ENCODE measurements around the gene KIF13A. TPM values are rescaled to one million over a fixed set of nuclear protein-coding genes. Genes with fewer than 3 reads are reported as not detected.

The KIF13A gene
- total RNA-seq, 4 donors from 2014 or later: 14.9 to 66.9 (median 37.3) TPM

GRCh38 chr6:17719323-17720041 lies 268.0 kb downstream of the KIF13A start:
- no peaks in the 10 kb centered on the region for H3K27me3 ChIP-seq
- TF ChIP-seq CTCF (IDR thresholded peaks at IDR 0.05): no peak
- no peak for TF ChIP-seq POLR2A (IDR thresholded peaks at IDR 0.05)
- intact Hi-C loops (cut with DNase I; ENCODE audit: low total_unique reads): no loop called here

GRCh38 chr6:17716221-17716620 lies 271.2 kb downstream of the KIF13A start:
- Histone ChIP-seq H3K4me3 (no peak overlapping the region), H3K36me3 (no peaks in the 10 kb centered on the region), H3K27ac (no peak overlapping the region), H3K27me3 (no peaks in the 10 kb centered on the region), H3K9me3 (no peaks in the 10 kb centered on the region), H3K4me1 (no peaks in the 10 kb centered on the region)
- TF ChIP-seq CTCF (IDR thresholded peaks at IDR 0.05) (no peak), POLR2A (IDR thresholded peaks at IDR 0.05) (no peak)
- no peak for DNase-seq
- intact Hi-C loops (cut with DNase I; ENCODE audit: low total_unique reads): no loop called here

More at GRCh38 chr6:17719323-17720041, 268.0 kb downstream of the KIF13A start:
- DNase-seq: no peak
- Histone ChIP-seq H3K27ac (no peak overlapping the region), H3K4me1 (no peaks in the 10 kb centered on the region), H3K36me3 (no peaks in the 10 kb centered on the region), H3K9me3 (no peaks in the 10 kb centered on the region), H3K4me3 (no peak overlapping the region)

GRCh38 chr6:17714879-17715851 lies 272.3 kb downstream of the KIF13A start:
- Histone ChIP-seq H3K27me3 (no peaks in the 10 kb centered on the region), H3K36me3 (no peaks in the 10 kb centered on the region), H3K27ac (peak overlapping the region in 1 of 2 donors; percentile 48), H3K9me3 (no peaks in the 10 kb centered on the region), H3K4me1 (no peaks in the 10 kb centered on the region), H3K4me3 (no peak overlapping the region)
- DNase-seq: peak in 1 of 2 donors; percentile 22
- intact Hi-C loops (cut with DNase I; ENCODE audit: low total_unique reads): no loop called here
- TF ChIP-seq POLR2A (IDR thresholded peaks at IDR 0.05) (no peak), CTCF (IDR thresholded peaks at IDR 0.05) (no peak)

- Histone ChIP-seq H3K36me3 (no peaks in the 10 kb centered on the region), H3K9me3 (no peaks in the 10 kb centered on the region), H3K27me3 (no peaks in the 10 kb centered on the region), H3K4me1 (no peaks in the 10 kb centered on the region), H3K27ac (no peak overlapping the region), H3K4me3 (no peak overlapping the region)
- DNase-seq: no peak
- intact Hi-C loops (cut with DNase I; ENCODE audit: low total_unique reads): no loop called here
- TF ChIP-seq POLR2A (IDR thresholded peaks at IDR 0.05): no peak
- TF ChIP-seq CTCF (IDR thresholded peaks at IDR 0.05): no peak
Observed at GRCh38 chr6:17714177-17714576, 273.3 kb downstream of the KIF13A start.

- intact Hi-C loops (cut with DNase I; ENCODE audit: low total_unique reads): no loop called here
- TF ChIP-seq POLR2A (IDR thresholded peaks at IDR 0.05) (no peak), CTCF (IDR thresholded peaks at IDR 0.05) (no peak)
- Histone ChIP-seq H3K4me3 (no peak overlapping the region), H3K36me3 (no peaks in the 10 kb centered on the region), H3K9me3 (no peaks in the 10 kb centered on the region), H3K4me1 (no peaks in the 10 kb centered on the region), H3K27ac (no peak overlapping the region), H3K27me3 (no peaks in the 10 kb centered on the region)
- DNase-seq: no peak
Observed at GRCh38 chr6:17712576-17712975, 274.9 kb downstream of the KIF13A start.
